Upper lobe of right lung (tissue), 1 donor: Measurements from ENCODE around the gene NCLN. TPM values are rescaled to one million over a fixed set of nuclear protein-coding genes. Genes with fewer than 3 reads are reported as not detected.
"Not testable (repeated sequence)": the region's sequence is repeated elsewhere in the genome, so short reads cannot be mapped to it uniquely, and the experiment has no call there.

ENCODE experiments used
- ATAC-seq: fragments of 200-7000 bp; cut with Tn5 transposase; one replicate; pipeline ENCODE4 v1.9.1; 2020; ENCODE audit warnings: mild to moderate bottlenecking, moderate library complexity
- DNase-seq: peaks from one replicate; pipeline ENCODE4 v3.0.0-alpha.2; 2020
- H3K27ac ChIP-seq: fragments of 200-600 bp; one replicate; pipeline ENCODE4 v1.8.0; 2022
- H3K27me3 ChIP-seq: fragments of 200-600 bp; one replicate; pipeline ENCODE4 v1.8.0; 2022; ENCODE audit warnings: mild to moderate bottlenecking
- H3K36me3 ChIP-seq: fragments of 200-600 bp; one replicate; pipeline ENCODE4 v1.8.0; 2022
- H3K4me1 ChIP-seq: fragments of 200-600 bp; one replicate; pipeline ENCODE4 v1.8.0; 2022
- H3K4me3 ChIP-seq: fragments of 200-600 bp; one replicate; pipeline ENCODE4 v1.8.0; 2022; ENCODE audit warnings: mild to moderate bottlenecking
- H3K9me3 ChIP-seq: fragments of 200-600 bp; one replicate; pipeline ENCODE4 v1.8.0; 2022
- intact Hi-C: fragments of 100-400 bp; cut with DNase I; formaldehyde crosslinking; loops from one replicate; pipeline ENCODE4 v1.11.0; 2022
- total RNA-seq: library from RNA; stranded (reverse); fragmentation: NEBNext Ultra II Directional; extraction: Animal tissue kit (Norgen Biotek cat#: 25700); gene quantifications from one replicate; pipeline ENCODE4 v1.2.1, GENCODE V29; 2021
- TF ChIP-seq, protein P1 (sequence below): fragments of 200-600 bp; IDR thresholded peaks from one replicate; pipeline ENCODE4 v1.8.0; 2022; ENCODE audit warnings: antibody characterized with exemption
- donor health status: DM: no; HTN: yes; CAD: no; lungs with severe emphysema.

NCLN gene
- total RNA-seq, 1 donor from 2014 or later: 71.4 TPM

DNA sequence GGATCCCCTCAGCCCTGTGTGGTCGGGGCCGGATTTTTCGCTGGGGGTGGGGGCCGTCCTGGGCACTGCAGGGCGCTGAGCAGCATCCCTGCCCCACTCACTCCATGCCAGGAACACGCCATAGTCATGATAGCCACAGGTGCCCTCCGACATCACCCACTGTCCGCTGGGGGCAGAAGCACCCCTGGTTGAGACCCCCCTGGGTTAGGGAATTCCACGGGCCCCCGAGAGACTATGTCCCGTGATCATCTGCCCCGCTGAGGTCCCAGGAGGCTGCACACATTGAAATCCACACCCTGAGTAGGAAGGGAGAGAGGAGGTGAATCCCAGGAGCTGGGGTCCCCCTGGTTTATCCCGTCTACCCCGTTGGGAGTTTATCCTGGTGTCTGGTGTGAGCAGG, 16.2 kb downstream of the NCLN start:
- no peak for ATAC-seq
- H3K4me3 ChIP-seq: no peak overlapping the region
- TF ChIP-seq, protein P1, sequence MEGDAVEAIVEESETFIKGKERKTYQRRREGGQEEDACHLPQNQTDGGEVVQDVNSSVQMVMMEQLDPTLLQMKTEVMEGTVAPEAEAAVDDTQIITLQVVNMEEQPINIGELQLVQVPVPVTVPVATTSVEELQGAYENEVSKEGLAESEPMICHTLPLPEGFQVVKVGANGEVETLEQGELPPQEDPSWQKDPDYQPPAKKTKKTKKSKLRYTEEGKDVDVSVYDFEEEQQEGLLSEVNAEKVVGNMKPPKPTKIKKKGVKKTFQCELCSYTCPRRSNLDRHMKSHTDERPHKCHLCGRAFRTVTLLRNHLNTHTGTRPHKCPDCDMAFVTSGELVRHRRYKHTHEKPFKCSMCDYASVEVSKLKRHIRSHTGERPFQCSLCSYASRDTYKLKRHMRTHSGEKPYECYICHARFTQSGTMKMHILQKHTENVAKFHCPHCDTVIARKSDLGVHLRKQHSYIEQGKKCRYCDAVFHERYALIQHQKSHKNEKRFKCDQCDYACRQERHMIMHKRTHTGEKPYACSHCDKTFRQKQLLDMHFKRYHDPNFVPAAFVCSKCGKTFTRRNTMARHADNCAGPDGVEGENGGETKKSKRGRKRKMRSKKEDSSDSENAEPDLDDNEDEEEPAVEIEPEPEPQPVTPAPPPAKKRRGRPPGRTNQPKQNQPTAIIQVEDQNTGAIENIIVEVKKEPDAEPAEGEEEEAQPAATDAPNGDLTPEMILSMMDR: no peak
- intact Hi-C loops: no loop called here
- peaks cover 31% of the 10 kb centered on the region for H3K36me3 ChIP-seq
- no peaks in the 10 kb centered on the region for H3K4me1 ChIP-seq
- no peak for DNase-seq
- no peaks in the 10 kb centered on the region for H3K27me3 ChIP-seq
- H3K9me3 ChIP-seq: no peaks in the 10 kb centered on the region
- no peak overlapping the region for H3K27ac ChIP-seq

DNA sequence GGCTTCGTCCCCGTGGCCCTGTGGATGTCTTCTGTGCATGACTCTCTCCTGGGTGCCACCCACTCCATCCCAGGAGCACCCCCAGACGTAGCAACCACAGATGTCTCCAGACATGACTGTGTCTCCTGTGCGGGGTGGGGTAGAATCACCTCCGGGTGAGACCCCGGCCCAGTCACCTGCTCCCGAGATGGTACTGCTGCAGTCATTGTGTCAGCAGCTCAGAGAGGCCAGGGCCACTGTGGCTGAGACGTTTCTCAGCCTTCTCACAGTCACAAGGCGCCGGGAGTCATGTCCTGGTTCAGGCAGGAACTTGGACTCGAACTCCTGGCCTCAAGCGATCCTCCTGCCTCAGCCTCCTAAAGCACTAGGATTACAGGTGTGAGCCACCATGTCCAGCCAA, 16.6 kb downstream of the NCLN start:
- H3K4me1 ChIP-seq: no peaks in the 10 kb centered on the region
- H3K27ac ChIP-seq: no peak overlapping the region
- H3K4me3 ChIP-seq: no peak overlapping the region
- H3K27me3 ChIP-seq: no peaks in the 10 kb centered on the region
- intact Hi-C loops: no loop called here
- no peaks in the 10 kb centered on the region for H3K9me3 ChIP-seq
- DNase-seq (no peak), ATAC-seq (no peak)
- TF ChIP-seq, protein P1: no peak
- peaks cover 36% of the 10 kb centered on the region for H3K36me3 ChIP-seq

- H3K27me3 ChIP-seq, intact Hi-C loops: not testable (repeated sequence)
Measured at GRCh38 chr19:3202895-3203294, 17.2 kb downstream of the NCLN start.

DNA sequence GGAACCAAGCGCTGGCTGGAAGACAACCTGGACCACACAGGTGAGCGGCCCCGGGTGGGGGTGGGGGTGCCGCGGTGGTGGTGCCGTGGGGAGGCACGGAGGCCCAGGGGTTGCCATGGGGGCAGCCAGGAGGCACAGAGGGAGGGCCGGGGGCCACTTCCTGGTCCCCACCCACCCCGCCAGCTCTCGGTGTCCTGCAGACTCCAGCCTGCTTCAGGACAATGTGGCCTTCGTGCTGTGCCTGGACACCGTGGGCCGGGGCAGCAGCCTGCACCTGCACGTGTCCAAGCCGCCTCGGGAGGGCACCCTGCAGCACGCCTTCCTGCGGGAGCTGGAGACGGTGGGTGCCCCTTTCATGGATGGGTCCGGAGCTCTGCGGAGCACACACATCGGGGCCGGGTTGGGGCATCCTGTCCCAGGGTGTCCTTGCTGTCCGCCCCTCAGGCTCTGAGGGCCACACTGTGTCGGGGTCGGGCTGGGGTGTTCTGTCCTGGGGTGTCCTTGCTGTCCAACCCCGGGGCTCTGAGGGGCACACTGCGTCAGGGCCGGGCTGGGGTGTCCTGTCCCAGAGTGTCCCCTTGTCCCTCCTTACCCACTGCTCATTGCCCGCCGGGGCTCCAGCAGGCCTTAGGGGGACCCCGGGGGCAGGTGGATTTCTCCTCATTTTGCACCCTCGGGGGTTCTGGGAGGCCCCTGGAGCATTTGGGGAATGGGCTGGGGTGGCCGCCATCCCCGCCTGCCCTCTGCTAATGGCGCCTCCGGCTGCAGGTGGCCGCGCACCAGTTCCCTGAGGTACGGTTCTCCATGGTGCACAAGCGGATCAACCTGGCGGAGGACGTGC, 18.3 kb downstream of the NCLN start:
- ATAC-seq (no peak), DNase-seq (no peak)
- Histone ChIP-seq H3K4me1 (no peaks in the 10 kb centered on the region), H3K27me3 (no peaks in the 10 kb centered on the region), H3K4me3 (no peak overlapping the region), H3K9me3 (no peaks in the 10 kb centered on the region), H3K27ac (no peak overlapping the region), H3K36me3 (peaks cover 50% of the 10 kb centered on the region)
- TF ChIP-seq, protein P1: no peak
- intact Hi-C loops: no loop called here

More at GRCh38 chr19:3202895-3203294, 17.2 kb downstream of the NCLN start:
- H3K4me1 ChIP-seq, DNase-seq, H3K4me3 ChIP-seq, H3K9me3 ChIP-seq, ATAC-seq, H3K27ac ChIP-seq: not testable (repeated sequence)
- peaks cover 41% of the 10 kb centered on the region for H3K36me3 ChIP-seq

GRCh38 chr19:3204646-3205275, 19.0 kb downstream of the NCLN start:
- no peaks in the 10 kb centered on the region for H3K4me1 ChIP-seq
- DNase-seq: no peak
- no peak overlapping the region for H3K27ac ChIP-seq
- no peak for ATAC-seq
- H3K36me3 ChIP-seq: peaks cover 50% of the 10 kb centered on the region
- intact Hi-C loops: no loop called here
- TF ChIP-seq, protein P1: no peak
- H3K9me3 ChIP-seq: no peaks in the 10 kb centered on the region
- H3K27me3 ChIP-seq: no peaks in the 10 kb centered on the region
- no peak overlapping the region for H3K4me3 ChIP-seq

DNA sequence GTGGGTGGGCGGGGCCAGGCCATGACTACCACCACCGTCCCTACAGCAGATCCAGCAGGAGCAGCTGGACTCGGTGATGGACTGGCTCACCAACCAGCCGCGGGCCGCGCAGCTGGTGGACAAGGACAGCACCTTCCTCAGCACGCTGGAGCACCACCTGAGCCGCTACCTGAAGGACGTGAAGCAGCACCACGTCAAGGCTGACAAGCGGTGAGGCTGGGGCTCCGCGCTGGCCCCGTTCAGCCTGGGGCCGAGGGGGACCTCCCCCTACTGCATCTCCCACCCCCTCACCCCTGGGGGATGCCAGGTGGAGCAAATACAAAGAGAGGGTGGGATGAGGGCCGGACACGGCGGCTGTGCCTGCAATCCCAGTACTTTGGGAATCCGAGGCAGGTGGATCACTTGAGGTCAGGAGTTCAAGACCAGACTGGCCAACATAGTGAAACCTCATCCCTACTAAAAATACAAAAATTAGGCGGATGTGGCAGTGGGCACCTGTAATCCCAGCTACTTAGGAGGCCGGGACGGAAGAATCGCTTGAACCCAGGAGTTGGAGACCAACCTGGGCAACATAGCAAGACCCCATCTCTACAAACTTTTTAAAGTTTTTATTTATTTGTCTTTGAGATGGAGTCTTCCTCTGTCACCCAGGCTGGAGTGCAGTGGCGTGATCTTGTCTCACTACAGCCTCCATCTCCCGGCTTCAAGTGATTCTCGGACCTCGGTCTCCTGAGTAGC, 20.7 kb downstream of the NCLN start:
- Histone ChIP-seq H3K4me3 (no peak overlapping the region), H3K4me1 (no peaks in the 10 kb centered on the region), H3K27me3 (no peaks in the 10 kb centered on the region), H3K36me3 (peaks cover 50% of the 10 kb centered on the region), H3K9me3 (no peaks in the 10 kb centered on the region), H3K27ac (no peak overlapping the region)
- TF ChIP-seq, protein P1: no peak
- ATAC-seq (no peak), DNase-seq (no peak)
- intact Hi-C loops: no loop called here
